Parathyroid adenoma (tissue), 2 donors: Measurements from ENCODE around the gene NR1H2.

Experiments
- H2AFZ ChIP-seq: fragments of 300-600 bp; sonication (generic); one replicate; pipeline ENCODE4 v1.7.0; 2017; ENCODE audit warnings: antibody characterized with exemption, mild to moderate bottlenecking
- H3K27ac ChIP-seq: fragments of 300-600 bp; sonication (generic); one replicate; pipeline ENCODE4 v1.7.0; 2017
- H3K27me3 ChIP-seq: fragments of 300-600 bp; sonication (generic); one replicate; pipeline ENCODE4 v1.7.0; 2017; ENCODE audit warnings: low read length; ENCODE audit not compliant: control insufficient read depth, insufficient read depth
- H3K36me3 ChIP-seq: fragments of 300-600 bp; sonication (generic); one replicate; pipeline ENCODE4 v1.7.0; 2017; ENCODE audit warnings: low read length; ENCODE audit not compliant: control insufficient read depth, insufficient read depth
- H3K4me1 ChIP-seq: fragments of 300-600 bp; sonication (generic); one replicate; pipeline ENCODE4 v1.7.0; 2017; ENCODE audit warnings: control low read depth
- H3K4me2 ChIP-seq: fragments of 300-600 bp; sonication (generic); one replicate; pipeline ENCODE4 v1.7.0; 2017; ENCODE audit warnings: low read length
- H3K4me3 ChIP-seq: fragments of 300-600 bp; sonication (generic); one replicate; pipeline ENCODE4 v1.7.0; 2017; ENCODE audit warnings: low read depth, low read length
- H3K79me2 ChIP-seq: fragments of 300-600 bp; sonication (generic); one replicate; pipeline ENCODE4 v1.7.0; 2017; ENCODE audit warnings: control low read depth
- H3K9ac ChIP-seq: fragments of 300-600 bp; sonication (generic); one replicate; pipeline ENCODE4 v1.7.0; 2017; ENCODE audit warnings: mild to moderate bottlenecking
- H3K9me3 ChIP-seq: fragments of 300-600 bp; sonication (generic); one replicate; pipeline ENCODE4 v1.7.0; 2017; ENCODE audit warnings: low read length; ENCODE audit not compliant: control insufficient read depth
- CTCF ChIP-seq: fragments of 300-600 bp; sonication (generic); IDR thresholded peaks from one replicate; pipeline ENCODE4 v1.7.0; 2017; ENCODE audit warnings: antibody characterized with exemption, mild to moderate bottlenecking
- donor health status: primary hyperparathyroidism.

Gene NR1H2

GRCh38 chr19:50376166-50377050, at the start of gene NR1H2:
Gene NR1H2 (plus strand): TSS chr19:50376457. CDS start chr19:50377606, 1,149 bp downstream.
- Histone ChIP-seq H3K27me3 (no peaks in the 10 kb centered on the region), H3K79me2 (no peaks in the 10 kb centered on the region), H3K4me1 (no peaks in the 10 kb centered on the region), H3K36me3 (no peaks in the 10 kb centered on the region), H3K4me2 (peak within 1 kb of the TSS; percentile 98), H3K9ac (peak within 1 kb of the TSS; percentile 98), H3K9me3 (no peaks in the 10 kb centered on the region), H3K4me3 (peak within 1 kb of the TSS; percentile 100), H2AFZ (peak within 1 kb of the TSS; percentile 81), H3K27ac (peak within 1 kb of the TSS; percentile 99)
- TF ChIP-seq CTCF = no peak

GRCh38 chr19:50327013-50327412, 49.2 kb upstream of the NR1H2 start:
- Histone ChIP-seq H3K36me3 (no peaks in the 10 kb centered on the region), H3K4me2 (peak overlapping the region; percentile 58), H3K4me1 (peaks cover 15% of the 10 kb centered on the region), H3K79me2 (peaks cover 4% of the 10 kb centered on the region), H3K4me3 (no peak overlapping the region), H2AFZ (no peak overlapping the region), H3K9ac (no peak overlapping the region), H3K27me3 (no peaks in the 10 kb centered on the region), H3K9me3 (no peaks in the 10 kb centered on the region), H3K27ac (peak overlapping the region; percentile 20)
- TF ChIP-seq CTCF = no peak

GRCh38 chr19:50327461-50328223, 48.6 kb upstream of the NR1H2 start:
- no peaks in the 10 kb centered on the region for H3K27me3 ChIP-seq
- H3K79me2 ChIP-seq = peaks cover 4% of the 10 kb centered on the region
- H3K4me1 ChIP-seq = peaks cover 15% of the 10 kb centered on the region
- no peaks in the 10 kb centered on the region for H3K36me3 ChIP-seq
- H3K9ac ChIP-seq = no peak overlapping the region
- peak overlapping the region; percentile 58 for H3K4me2 ChIP-seq
- no peak overlapping the region for H2AFZ ChIP-seq
- no peaks in the 10 kb centered on the region for H3K9me3 ChIP-seq
- H3K4me3 ChIP-seq = peak overlapping the region; percentile 1
- TF ChIP-seq CTCF = no peak
- H3K27ac ChIP-seq = peak overlapping the region; percentile 20

- Histone ChIP-seq H3K4me1 (peaks cover 20% of the 10 kb centered on the region), H3K27ac (peak overlapping the region; percentile 31), H3K4me2 (peak overlapping the region; percentile 64), H3K4me3 (peak overlapping the region; percentile 47), H3K9ac (no peak overlapping the region), H2AFZ (peak overlapping the region; percentile 63), H3K27me3 (no peaks in the 10 kb centered on the region), H3K36me3 (no peaks in the 10 kb centered on the region), H3K9me3 (no peaks in the 10 kb centered on the region), H3K79me2 (peaks cover 4% of the 10 kb centered on the region)
- TF ChIP-seq CTCF = peak; percentile 13
Measured at GRCh38 chr19:50328224-50328872, 47.9 kb upstream of the NR1H2 start.
